Neural crest cell (in vitro differentiated cells): ENCODE data around the gene CBLN3. TPM values are rescaled to one million over a fixed set of nuclear protein-coding genes. Genes with fewer than 3 reads are reported as not detected.
A peak's percentile ranks its signal among the peaks of the same experiment; 100 is the strongest.

Source experiments
- DNase-seq: peaks from one replicate; pipeline ENCODE4 v3.0.0; 2021; ENCODE audit warnings: low read depth, mixed read lengths, low spot score
- H3K27ac Mint-ChIP-seq: one replicate; pipeline ENCODE4 v1.8.0; 2021; ENCODE audit warnings: mild to moderate bottlenecking, mixed read lengths; ENCODE audit not compliant: unreplicated experiment
- H3K27me3 Mint-ChIP-seq: 2 replicates; pipeline ENCODE4 v1.8.0; 2021; ENCODE audit warnings: low read depth, mild to moderate bottlenecking, mixed read lengths
- H3K36me3 Mint-ChIP-seq: 2 replicates; pipeline ENCODE4 v1.8.0; 2021; ENCODE audit warnings: low read depth, mild to moderate bottlenecking, mixed read lengths
- H3K4me1 Mint-ChIP-seq: 2 replicates; pipeline ENCODE4 v1.8.0; 2021; ENCODE audit warnings: mixed read lengths
- H3K4me3 Mint-ChIP-seq: one replicate; pipeline ENCODE4 v1.8.0; 2021; ENCODE audit warnings: mild to moderate bottlenecking, mixed read lengths
- H3K9me3 Mint-ChIP-seq: 2 replicates; pipeline ENCODE4 v1.8.0; 2021; ENCODE audit warnings: mixed read lengths
- CTCF ChIP-seq: fragments of 200-600 bp; sonication (generic); conservative IDR thresholded peaks from 2 replicates; pipeline ENCODE4 v1.5.0; 2021; ENCODE audit warnings: antibody characterized with exemption, mild to moderate bottlenecking
- total RNA-seq: library from RNA; stranded (reverse); gene quantifications from 2 replicates; pipeline ENCODE4 v1.2.1, GENCODE V29; 2021

CBLN3 gene
- total RNA-seq, 1 donor from 2014 or later, result 1.0 TPM

- no peak for TF ChIP-seq CTCF
- no peak overlapping the region for H3K27ac Mint-ChIP-seq
- peaks cover 4% of the 10 kb centered on the region for H3K27me3 Mint-ChIP-seq
- peaks cover 36% of the 10 kb centered on the region for H3K4me1 Mint-ChIP-seq
- H3K9me3 Mint-ChIP-seq, result no peaks in the 10 kb centered on the region
- H3K36me3 Mint-ChIP-seq, result peaks cover 5% of the 10 kb centered on the region
- peak overlapping the region; percentile 98 for H3K4me3 Mint-ChIP-seq
- no peak for DNase-seq
Observed at GRCh38 chr14:24440606-24441399, 11.3 kb upstream of the CBLN3 start.

- Mint-ChIP-seq H3K4me1 (peaks cover 40% of the 10 kb centered on the region), H3K36me3 (peaks cover 5% of the 10 kb centered on the region), H3K9me3 (no peaks in the 10 kb centered on the region), H3K27ac (no peak overlapping the region), H3K27me3 (peaks cover 4% of the 10 kb centered on the region), H3K4me3 (peak overlapping the region; percentile 10)
- DNase-seq, result no peak
- no peak for TF ChIP-seq CTCF
Observed at GRCh38 chr14:24439830-24440605, 10.6 kb upstream of the CBLN3 start.

GRCh38 chr14:24439257-24439656 is 9.8 kb upstream of the CBLN3 start:
- H3K27me3 Mint-ChIP-seq, result peaks cover 4% of the 10 kb centered on the region
- H3K9me3 Mint-ChIP-seq, result no peaks in the 10 kb centered on the region
- H3K4me3 Mint-ChIP-seq, result no peak overlapping the region
- H3K36me3 Mint-ChIP-seq, result peaks cover 5% of the 10 kb centered on the region
- no peak overlapping the region for H3K27ac Mint-ChIP-seq
- no peak for TF ChIP-seq CTCF
- peaks cover 40% of the 10 kb centered on the region for H3K4me1 Mint-ChIP-seq
- DNase-seq, result no peak

- Mint-ChIP-seq H3K4me3 (peak overlapping the region; percentile 44), H3K27me3 (peaks cover 4% of the 10 kb centered on the region), H3K27ac (no peak overlapping the region), H3K9me3 (no peaks in the 10 kb centered on the region), H3K4me1 (peaks cover 39% of the 10 kb centered on the region), H3K36me3 (peaks cover 5% of the 10 kb centered on the region)
- TF ChIP-seq CTCF, result no peak
- no peak for DNase-seq
Observed at GRCh38 chr14:24438223-24439097, 9.0 kb upstream of the CBLN3 start.

GRCh38 chr14:24437736-24438067 is 8.2 kb upstream of the CBLN3 start:
- H3K36me3 Mint-ChIP-seq, result peaks cover 7% of the 10 kb centered on the region

More at GRCh38 chr14:24437736-24438067, 8.2 kb upstream of the CBLN3 start:
- Mint-ChIP-seq H3K4me1 (peaks cover 31% of the 10 kb centered on the region), H3K4me3 (no peak overlapping the region), H3K27ac (no peak overlapping the region), H3K9me3 (no peaks in the 10 kb centered on the region), H3K27me3 (peaks cover 3% of the 10 kb centered on the region)
- TF ChIP-seq CTCF, result no peak
- no peak for DNase-seq
